Measurements from ENCODE around the gene NHLRC4.

- no peak for TF ChIP-seq POLR2AphosphoS5 (IDR thresholded peaks at IDR 0.05; ENCODE audit: insufficient read depth in 1 of 2, low read depth in 1 of 2)
- no peak for TF ChIP-seq POLR2A (IDR thresholded peaks at IDR 0.05)
These were observed 1.8 kb downstream of the NHLRC4 start for GRCh38 chr16:568401-569258.

Data from vagina (tissue), 2 donors.